GM12801 (cell line): ENCODE measurements around the gene DEFB114.

Experiments
- TF ChIP-seq, protein P1 (sequence below): IDR thresholded peaks from one replicate; pipeline ENCODE4 v1.5.1; 2011; ENCODE audit warnings: control low read depth; ENCODE audit not compliant: insufficient read length; ENCODE audit errors: extremely low read depth

DEFB114 gene

DNA sequence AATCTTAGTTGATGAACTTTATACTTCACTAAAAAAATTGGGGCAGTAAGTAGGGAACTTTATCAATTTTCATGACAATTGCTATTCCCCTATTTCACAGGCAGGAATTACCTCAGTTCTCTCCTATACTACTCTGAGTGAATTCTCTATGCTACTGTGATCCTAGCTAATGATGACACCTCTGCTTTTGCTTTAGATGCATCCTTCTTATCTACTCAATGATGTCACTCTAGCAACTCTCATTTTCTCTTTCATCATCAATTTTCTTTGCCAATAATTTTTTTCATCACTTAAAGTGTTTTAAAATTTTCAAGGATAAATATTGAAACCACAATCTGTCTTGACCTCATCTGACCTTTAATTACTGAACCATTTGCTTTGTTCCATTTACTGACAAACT is 8.1 kb downstream of the DEFB114 start:
- TF ChIP-seq, protein P1, sequence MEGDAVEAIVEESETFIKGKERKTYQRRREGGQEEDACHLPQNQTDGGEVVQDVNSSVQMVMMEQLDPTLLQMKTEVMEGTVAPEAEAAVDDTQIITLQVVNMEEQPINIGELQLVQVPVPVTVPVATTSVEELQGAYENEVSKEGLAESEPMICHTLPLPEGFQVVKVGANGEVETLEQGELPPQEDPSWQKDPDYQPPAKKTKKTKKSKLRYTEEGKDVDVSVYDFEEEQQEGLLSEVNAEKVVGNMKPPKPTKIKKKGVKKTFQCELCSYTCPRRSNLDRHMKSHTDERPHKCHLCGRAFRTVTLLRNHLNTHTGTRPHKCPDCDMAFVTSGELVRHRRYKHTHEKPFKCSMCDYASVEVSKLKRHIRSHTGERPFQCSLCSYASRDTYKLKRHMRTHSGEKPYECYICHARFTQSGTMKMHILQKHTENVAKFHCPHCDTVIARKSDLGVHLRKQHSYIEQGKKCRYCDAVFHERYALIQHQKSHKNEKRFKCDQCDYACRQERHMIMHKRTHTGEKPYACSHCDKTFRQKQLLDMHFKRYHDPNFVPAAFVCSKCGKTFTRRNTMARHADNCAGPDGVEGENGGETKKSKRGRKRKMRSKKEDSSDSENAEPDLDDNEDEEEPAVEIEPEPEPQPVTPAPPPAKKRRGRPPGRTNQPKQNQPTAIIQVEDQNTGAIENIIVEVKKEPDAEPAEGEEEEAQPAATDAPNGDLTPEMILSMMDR, result no peak

DNA sequence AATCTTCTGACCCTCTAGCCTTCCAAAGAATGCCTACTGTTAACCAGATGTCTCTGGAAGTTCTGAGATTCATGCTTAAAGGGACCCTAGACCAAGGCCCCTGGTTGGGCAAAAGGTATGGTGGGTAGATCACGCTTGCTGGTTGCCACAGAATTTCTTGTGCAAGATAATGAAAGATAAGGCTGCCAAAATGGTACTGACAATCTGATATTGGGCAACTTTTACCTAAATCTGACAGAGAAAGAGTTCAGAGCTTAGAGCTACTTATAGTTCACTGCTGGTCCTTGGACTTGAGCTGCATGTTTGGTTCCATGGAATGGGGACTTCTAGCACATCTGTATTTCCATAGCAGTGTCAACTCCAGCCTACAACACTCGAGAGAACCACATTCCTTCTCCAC is 12.0 kb downstream of the DEFB114 start:
- TF ChIP-seq, protein P1, result no peak

DNA sequence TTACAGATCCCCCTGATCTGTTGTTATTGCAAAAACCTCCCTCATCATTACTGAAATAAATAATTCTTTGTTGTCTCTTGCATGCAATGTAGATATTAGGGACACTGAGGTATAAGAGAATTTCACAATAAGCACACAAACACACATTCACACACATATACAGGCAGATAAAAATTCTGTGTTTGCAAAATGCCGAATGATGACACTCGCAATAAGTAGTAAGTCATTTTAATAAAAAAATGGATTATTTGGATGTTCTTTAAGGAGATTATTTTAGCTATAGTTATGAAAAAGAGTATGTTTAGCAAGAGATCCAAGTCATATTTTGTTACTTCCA is 13.6 kb downstream of the DEFB114 start:
- TF ChIP-seq, protein P1, result no peak

DNA sequence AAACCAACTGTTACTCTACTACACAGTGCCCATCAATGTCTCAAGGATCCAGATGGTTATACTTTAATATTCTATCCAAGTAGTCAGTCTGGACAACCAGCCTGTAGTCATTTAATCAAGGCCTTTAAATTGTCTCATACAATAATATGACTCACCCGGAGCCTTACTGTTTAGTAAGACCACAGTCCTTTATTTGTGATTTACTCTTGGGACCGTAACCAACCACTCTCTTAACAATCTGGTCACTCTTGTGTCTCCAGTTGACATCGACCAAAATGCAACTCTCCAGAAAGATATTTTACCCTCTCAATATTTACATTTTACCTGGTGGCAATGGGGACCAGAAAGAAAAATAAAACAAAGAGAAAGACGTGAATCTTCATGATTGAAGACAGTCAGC is 14.9 kb downstream of the DEFB114 start:
- TF ChIP-seq, protein P1, result no peak

DNA sequence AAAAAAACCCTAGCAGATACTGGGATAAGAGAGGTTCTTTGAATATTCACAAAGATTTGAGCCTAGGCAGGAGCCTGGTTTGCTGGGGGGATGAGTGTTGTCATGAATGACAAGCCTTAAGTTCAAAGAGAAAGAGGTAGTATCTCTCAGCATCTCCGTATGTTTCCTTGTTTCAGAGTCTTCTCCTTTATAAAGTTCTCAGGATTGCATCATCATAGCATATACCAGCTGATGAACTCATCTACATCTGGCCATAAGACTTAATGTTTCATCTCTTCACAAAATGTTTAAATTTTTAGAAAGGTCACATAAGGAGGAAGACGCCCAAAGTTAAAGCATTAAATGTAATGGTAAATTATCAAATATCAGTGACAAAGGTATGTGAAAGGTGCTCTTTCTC is 17.1 kb downstream of the DEFB114 start:
- TF ChIP-seq, protein P1, result no peak

DNA sequence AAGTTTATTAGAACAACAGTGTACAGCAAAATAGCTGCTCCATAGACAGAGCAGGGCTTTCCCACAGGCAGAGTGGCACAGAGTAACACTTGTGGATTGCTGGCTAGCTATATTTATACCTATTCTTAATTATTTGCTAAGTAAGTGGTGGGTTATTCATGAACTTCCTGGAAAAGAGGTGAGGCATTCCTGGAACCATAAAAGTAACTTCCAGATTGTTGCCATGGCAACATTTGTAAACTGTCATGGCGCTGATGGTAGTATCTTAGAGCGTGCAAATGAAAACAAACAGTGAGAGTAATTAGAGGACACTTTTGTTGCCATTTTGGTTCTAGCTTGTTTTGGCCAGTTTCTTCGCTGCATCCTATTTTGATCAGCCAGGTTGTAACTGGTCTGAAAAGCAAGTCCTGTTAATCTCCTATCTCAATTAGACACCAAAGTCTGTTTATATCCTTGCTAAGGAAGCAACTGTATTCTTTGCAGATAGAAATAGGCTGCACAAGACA is 23.9 kb downstream of the DEFB114 start:
- TF ChIP-seq, protein P1, result no peak

DNA sequence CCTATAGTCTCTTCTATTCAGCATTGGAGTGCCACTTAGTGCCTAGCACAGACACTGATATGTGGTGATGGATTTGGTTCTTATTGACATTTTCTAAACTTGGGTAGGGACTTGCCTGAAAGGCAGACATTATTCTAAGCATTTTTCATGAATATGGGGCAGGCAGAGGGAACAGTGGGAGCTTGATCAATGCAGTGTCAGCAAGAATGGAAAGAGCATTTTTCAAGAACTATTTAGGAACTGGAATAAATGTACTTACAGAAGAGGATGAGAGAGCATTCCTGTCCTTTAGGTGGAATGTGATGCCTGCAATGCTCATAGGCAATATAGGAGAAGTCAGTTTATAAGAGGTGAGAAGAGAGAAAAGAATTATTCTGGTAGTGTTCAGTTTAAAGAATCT is 26.2 kb downstream of the DEFB114 start:
- TF ChIP-seq, protein P1, result no peak

DNA sequence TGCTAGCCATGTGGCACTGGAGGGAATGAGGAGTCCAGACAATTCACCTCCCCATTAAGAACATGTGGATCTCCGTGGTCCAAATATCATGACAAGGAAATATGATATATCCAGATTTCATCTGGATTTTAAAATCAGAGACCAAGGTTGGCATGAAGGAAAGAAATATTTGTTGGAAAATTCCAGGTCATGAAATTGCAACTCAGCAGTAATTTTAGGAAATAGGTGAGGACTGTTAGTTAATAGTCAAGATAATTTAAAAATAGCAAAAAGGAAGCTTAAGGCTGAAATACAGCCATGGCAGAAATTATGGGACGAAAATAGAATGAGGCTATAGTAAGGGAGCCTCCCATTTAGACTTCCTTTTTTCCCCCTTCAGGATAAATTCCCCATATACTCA is 26.9 kb downstream of the DEFB114 start:
- TF ChIP-seq, protein P1, result no peak
